HepG2 (cell line): Measurements from ENCODE around the gene TCF7L2. TPM values are rescaled to one million over a fixed set of nuclear protein-coding genes. Genes with fewer than 3 reads are reported as not detected.

Experiments used
- AHR ChIP-seq: IDR thresholded peaks from 2 replicates; pipeline ENCODE4 v1.6.1; 2018; ENCODE audit warnings: missing genetic modification reagents, missing compliant biosample characterization
- AKNA ChIP-seq: sonication (generic); formaldehyde crosslinking; IDR thresholded peaks from 2 replicates; pipeline ENCODE4 v1.4.0; 2020; ENCODE audit warnings: missing genetic modification reagents, borderline replicate concordance
- CREB3 ChIP-seq: sonication (generic); formaldehyde crosslinking; IDR thresholded peaks from 2 replicates; pipeline ENCODE4 v1.5.0; 2020; ENCODE audit warnings: missing genetic modification reagents
- FOXO1 ChIP-seq: sonication (generic); formaldehyde crosslinking; IDR thresholded peaks from 2 replicates; pipeline ENCODE4 v1.4.0; 2020; ENCODE audit warnings: missing genetic modification reagents
- HNRNPK ChIP-seq: fragments of 200-400 bp; formaldehyde crosslinking; IDR thresholded peaks from 2 replicates; pipeline ENCODE4 v1.6.1; 2018; ENCODE audit warnings: low read length, low read depth, moderate library complexity, mild to moderate bottlenecking; ENCODE audit not compliant: poor library complexity, severe bottlenecking
- KDM4B ChIP-seq: sonication (generic); formaldehyde crosslinking; IDR thresholded peaks from 2 replicates; pipeline ENCODE4 v1.4.0; 2020; ENCODE audit warnings: missing genetic modification reagents
- MXD1 ChIP-seq: sonication (generic); formaldehyde crosslinking; IDR thresholded peaks from 2 replicates; pipeline ENCODE4 v1.4.0; 2020; ENCODE audit warnings: mild to moderate bottlenecking, missing genetic modification reagents
- MXI1 ChIP-seq: IDR thresholded peaks from 3 replicates; pipeline ENCODE4 v1.6.1; 2012; ENCODE audit warnings: low read depth, low read length, inconsistent platforms, borderline replicate concordance
- RARA ChIP-seq: IDR thresholded peaks from 2 replicates; pipeline ENCODE4 v1.6.1; 2016; ENCODE audit warnings: missing genetic modification reagents, missing compliant biosample characterization
- RNF219 ChIP-seq: sonication (generic); formaldehyde crosslinking; IDR thresholded peaks from 2 replicates; pipeline ENCODE4 v1.5.0; 2020; ENCODE audit warnings: mild to moderate bottlenecking, missing genetic modification reagents
- SIX1 ChIP-seq: sonication (generic); formaldehyde crosslinking; IDR thresholded peaks from 2 replicates; pipeline ENCODE4 v1.4.0; 2020; ENCODE audit warnings: missing genetic modification reagents, borderline replicate concordance
- SMYD3 ChIP-seq: sonication (generic); formaldehyde crosslinking; IDR thresholded peaks from 2 replicates; pipeline ENCODE4 v1.8.1; 2023; ENCODE audit warnings: mild to moderate bottlenecking, missing genetic modification reagents
- ZNF136 ChIP-seq: sonication (generic); formaldehyde crosslinking; IDR thresholded peaks from 2 replicates; pipeline ENCODE4 v1.8.1; 2022; ENCODE audit warnings: low read depth, mild to moderate bottlenecking, moderate library complexity, missing genetic modification reagents
- ZNF264 ChIP-seq: sonication (generic); formaldehyde crosslinking; IDR thresholded peaks from 2 replicates; pipeline ENCODE4 v1.4.0; 2020; ENCODE audit warnings: missing genetic modification reagents
- ZNF276 ChIP-seq: sonication (generic); formaldehyde crosslinking; IDR thresholded peaks from 2 replicates; pipeline ENCODE4 v1.4.0; 2020; ENCODE audit warnings: mild to moderate bottlenecking, low read depth, missing genetic modification reagents
- ZNF331 ChIP-seq: sonication (generic); formaldehyde crosslinking; IDR thresholded peaks from 2 replicates; pipeline ENCODE4 v1.4.0; 2020; ENCODE audit warnings: missing genetic modification reagents
- polyA plus RNA-seq, 8 experiments: library from polyadenylated mRNA; depleted of rRNA in 3 of 8; stranded (reverse) in 7 of 8; unstranded in 1 of 8; fragments of >200 nt; fragmentation: Illumina TruSeq in 4 of 8; extraction: Trizol in 4 of 8; gene quantifications; 2 replicates each; pipeline versions ENCODE4 v1.2.1 to v1.2.3, GENCODE V29; 2011 to 2016; ENCODE audit warnings: low read depth in 4 of 8, missing spikeins in 1 of 8, mixed read lengths in 1 of 8; ENCODE audit not compliant: insufficient read depth in 1 of 8
- total RNA-seq, 5 experiments: library from RNA; depleted of rRNA; stranded (reverse); fragments of >200 nt; fragmentation: Illumina TruSeq; extraction: Trizol; gene quantifications; 2 replicates each; pipeline ENCODE4 v1.2.3, GENCODE V29; 2016; ENCODE audit warnings: low read depth in 1 of 5
- TF ChIP-seq, protein P1 (sequence below), 2 experiments: fragments of 450-650 bp in 1 of 2; sonication (generic) in 1 of 2; formaldehyde crosslinking; IDR thresholded peaks; 2 replicates each; pipeline versions ENCODE4 v1.5.0 to v1.8.0; 2020 to 2022; ENCODE audit warnings: mild to moderate bottlenecking in 1 of 2, missing genetic modification reagents in 1 of 2

Gene TCF7L2
- total and polyA plus RNA-seq, 2 of the 13 experiments (the other 11 are each of a cell fraction or from before 2014, with no cell fraction given): 3.9 to 13.7 TPM

- TF ChIP-seq HNRNPK: no peak
- TF ChIP-seq SIX1: no peak
- no peak for TF ChIP-seq MXD1
- TF ChIP-seq RARA (CRISPR knock-in tag): peak; percentile 91
- TF ChIP-seq AKNA: no peak
- peak; percentile 100 for TF ChIP-seq ZNF331
- TF ChIP-seq ZNF276: no peak
- TF ChIP-seq KDM4B (CRISPR knock-in tag): no peak
- no peak for TF ChIP-seq RNF219
- no peak for TF ChIP-seq ZNF136
- TF ChIP-seq ZNF264 (CRISPR knock-in tag): 0 out of 2 replicates have a peak, but pooled peaks have one; percentile 26
- TF ChIP-seq SMYD3 (CRISPR knock-in tag): no peak
- TF ChIP-seq CREB3 (CRISPR knock-in tag): no peak
- TF ChIP-seq, protein P1, sequence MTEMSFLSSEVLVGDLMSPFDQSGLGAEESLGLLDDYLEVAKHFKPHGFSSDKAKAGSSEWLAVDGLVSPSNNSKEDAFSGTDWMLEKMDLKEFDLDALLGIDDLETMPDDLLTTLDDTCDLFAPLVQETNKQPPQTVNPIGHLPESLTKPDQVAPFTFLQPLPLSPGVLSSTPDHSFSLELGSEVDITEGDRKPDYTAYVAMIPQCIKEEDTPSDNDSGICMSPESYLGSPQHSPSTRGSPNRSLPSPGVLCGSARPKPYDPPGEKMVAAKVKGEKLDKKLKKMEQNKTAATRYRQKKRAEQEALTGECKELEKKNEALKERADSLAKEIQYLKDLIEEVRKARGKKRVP (CRISPR knock-in tag; IDR thresholded peaks at IDR 0.05): no peak
- peak; percentile 45; the same call in 1 of the 2 replicates for TF ChIP-seq FOXO1 (CRISPR knock-in tag)
- no peak for TF ChIP-seq MXI1
- TF ChIP-seq AHR (CRISPR knock-in tag): no peak
Observed at GRCh38 chr10:113086282-113086681, 136.2 kb downstream of the TCF7L2 start (continued).
